HG02588 (cell line): ENCODE data around the gene TCEAL2.
"Not testable (repeated sequence)": the region's sequence is repeated elsewhere in the genome, so short reads cannot be mapped to it uniquely, and the experiment has no call there.

Experiments used
- ATAC-seq: cut with Tn5 transposase; IDR thresholded peaks from one replicate; pipeline ENCODE4 v1.9.1; 2021; ENCODE audit warnings: mild to moderate bottlenecking, moderate library complexity; ENCODE audit not compliant: unreplicated experiment

The TCEAL2 gene

DNA sequence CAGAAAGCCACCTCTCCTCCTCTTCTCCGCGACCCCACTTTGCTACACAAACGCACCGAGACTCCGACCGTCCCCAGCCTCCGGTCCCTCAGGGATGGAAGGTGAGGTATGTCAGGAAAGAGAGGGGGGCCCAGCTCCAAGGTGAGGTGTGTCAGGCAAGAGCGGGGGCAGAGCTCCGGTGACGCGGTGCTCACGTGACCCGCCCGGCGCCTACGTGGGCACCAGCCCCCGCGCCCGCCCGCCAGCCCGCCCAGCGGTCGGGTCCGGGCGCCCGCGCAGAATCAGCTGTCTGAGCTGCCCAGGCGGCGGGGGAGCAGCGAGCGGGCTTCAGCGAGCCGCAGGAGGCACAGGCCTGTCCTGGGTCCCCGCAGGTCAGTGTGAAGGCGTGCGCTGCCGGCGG, at the start of gene TCEAL2:
TSS of gene TCEAL2 (plus strand) at position 244 of the 400 bp plus-strand sequence. CDS start 1,152 bp downstream, outside the sequence.
- not testable (repeated sequence) for ATAC-seq

DNA sequence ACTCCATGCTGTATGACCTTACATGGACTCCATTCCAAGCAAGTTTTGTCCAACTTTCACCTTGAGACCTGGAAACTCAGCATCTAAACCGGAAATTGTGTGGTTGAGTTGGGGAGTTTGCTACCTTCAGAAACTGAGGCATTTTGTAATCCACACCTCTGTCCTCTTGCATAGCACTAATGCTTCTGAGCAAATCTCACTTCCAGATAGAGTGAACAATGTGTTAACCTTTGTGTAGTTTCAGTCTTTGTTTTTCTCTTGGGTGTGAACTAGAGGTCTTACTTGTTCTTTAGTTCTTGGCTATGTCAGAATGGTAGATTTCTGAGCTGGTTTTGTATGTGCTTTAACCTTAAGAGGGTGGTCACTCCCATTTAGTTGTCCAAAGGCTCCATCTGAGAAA, 48.1 kb upstream of the TCEAL2 start:
- ATAC-seq: no peak

- no peak for ATAC-seq
Measured at GRCh38 chrX:102085706-102086105, 39.8 kb upstream of the TCEAL2 start.

DNA sequence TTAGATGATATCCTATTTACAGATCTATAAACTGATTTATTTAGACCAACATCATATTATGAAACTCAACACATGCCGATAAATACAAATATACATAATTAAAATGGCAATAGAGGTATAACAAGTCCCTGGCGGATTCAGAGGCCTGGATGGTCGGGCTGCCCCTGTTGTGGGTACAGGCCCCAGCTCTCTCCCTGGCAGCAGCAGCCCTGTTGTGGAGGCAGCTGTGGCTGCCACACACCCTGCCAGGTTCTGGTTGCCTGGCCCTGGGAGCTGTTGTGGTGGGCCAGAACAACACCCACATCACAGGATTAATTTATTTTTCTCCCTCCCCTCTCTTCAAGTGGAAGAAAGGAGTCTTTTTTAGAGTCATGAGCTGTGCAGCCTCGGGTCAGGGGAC, 12.1 kb upstream of the TCEAL2 start:
- no peak for ATAC-seq

DNA sequence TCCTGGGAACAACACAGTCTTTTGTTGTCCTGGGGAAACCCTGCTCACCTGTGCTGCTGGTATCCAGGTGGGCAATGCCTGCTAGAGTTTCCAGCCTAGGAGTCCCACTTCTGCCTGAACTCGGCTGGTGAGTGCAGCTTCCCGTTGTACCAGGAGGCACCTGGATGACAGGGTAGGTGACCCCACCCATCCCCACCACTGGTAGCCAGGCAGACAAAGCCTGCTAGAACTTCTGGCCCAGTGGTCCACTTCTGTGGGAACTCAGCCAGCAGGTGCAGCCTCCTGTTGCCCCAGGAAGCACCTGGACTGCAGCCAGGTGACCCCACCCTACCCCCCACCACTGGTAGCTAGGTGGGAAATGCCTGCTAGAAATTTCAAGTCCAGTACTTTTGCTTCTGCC, 9.7 kb upstream of the TCEAL2 start:
- ATAC-seq: no peak

DNA sequence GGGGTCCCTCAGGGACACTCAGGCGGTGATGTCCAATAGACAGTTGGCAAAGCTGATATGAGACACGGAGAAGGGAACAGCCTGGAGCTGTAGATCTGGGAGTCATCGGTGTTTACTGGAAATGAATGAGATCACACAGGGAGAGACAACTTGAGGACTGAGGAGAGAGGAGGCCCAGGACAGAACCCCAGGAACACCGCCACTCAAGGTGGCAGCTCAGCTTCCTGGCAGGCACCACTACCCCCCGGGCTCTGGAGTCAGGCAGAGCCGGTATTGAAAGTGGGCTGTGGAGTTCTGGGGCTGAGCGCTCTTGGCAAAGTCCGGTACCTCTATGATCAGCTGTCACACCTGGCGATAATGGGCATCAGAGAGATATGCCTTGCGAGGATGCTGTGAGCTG, 465 bp upstream of the TCEAL2 start:
- not testable (repeated sequence) for ATAC-seq

DNA sequence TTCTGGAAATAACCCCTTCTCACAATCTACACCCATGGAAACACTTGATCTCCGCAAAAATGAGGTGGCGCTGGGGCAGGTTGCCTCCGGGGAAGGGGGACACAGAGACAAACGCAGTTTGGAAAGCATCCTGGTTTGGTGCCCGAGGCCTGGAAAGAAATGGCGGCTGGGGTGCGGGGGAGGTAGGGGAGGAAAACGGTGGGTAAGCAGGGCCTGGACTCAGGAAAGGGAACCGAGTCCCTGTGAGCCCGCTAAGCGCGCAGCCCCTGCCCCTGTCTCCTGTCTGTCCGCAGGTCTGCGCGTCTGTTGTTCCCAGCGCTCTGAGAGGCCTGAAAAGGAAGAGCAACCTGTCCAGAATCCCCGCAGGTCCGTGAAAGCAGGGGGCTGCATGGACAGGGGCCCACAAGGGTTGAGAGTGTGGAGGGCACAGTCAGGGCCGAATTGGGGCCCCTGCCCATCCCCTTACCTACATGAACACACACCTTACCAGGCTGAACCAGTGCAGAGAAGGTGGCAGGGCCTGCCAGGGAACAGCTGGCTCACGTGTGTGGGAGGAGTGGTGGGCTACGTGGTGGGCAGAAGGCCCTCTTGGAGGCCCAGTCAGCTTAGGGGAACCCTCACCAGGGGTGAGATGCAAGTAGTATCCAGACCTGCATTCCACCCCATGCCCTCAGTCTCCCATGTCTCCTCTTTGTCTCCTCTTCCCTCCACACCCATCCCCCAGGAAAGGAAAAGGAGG, 770 bp downstream of the TCEAL2 start:
- not testable (repeated sequence) for ATAC-seq

GRCh38 chrX:102126863-102127262, 1.4 kb downstream of the TCEAL2 start:
- no peak for ATAC-seq

DNA sequence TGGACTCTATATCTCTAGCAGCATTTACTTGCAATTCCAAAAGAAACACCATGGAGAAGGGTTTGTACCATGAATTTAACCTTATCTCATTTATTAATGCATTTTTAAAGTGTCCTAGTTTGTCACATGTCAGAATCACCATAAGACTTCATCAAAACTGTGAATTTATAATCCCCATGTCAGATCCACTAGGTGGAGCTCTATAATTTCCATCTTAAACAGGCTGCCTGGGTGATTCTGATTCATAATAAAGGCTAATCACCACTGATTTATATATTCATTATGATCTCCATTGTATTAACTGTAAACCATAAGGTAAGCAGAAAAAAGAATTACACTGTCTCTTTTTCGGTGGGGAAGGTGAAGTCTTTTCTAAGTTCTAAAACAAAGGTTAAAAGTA, 4.0 kb downstream of the TCEAL2 start:
- no peak for ATAC-seq

- ATAC-seq: no peak
Measured at GRCh38 chrX:102138064-102138463, 12.6 kb downstream of the TCEAL2 start.

GRCh38 chrX:102140876-102141275, 15.4 kb downstream of the TCEAL2 start:
- not testable (repeated sequence) for ATAC-seq

DNA sequence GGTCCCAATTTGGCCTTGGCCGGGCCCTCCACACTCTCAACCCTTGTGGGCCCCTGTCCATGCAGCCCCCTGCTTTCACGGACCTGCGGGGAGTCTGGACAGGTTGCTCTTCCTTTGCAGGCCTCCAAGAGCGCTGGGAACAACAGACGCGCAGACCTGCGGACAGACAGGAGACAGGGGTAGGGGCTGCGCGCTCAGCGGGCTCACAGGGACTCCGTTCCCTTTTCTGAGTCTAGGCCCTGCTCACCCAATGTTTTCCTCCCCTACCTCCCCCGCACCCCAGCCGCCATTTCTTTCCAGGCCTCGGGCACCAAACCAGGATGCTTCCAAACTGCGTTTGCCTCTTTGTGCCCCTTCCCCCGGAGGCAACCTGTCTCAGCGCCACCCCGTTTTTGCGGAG, 16.2 kb downstream of the TCEAL2 start:
- not testable (repeated sequence) for ATAC-seq

DNA sequence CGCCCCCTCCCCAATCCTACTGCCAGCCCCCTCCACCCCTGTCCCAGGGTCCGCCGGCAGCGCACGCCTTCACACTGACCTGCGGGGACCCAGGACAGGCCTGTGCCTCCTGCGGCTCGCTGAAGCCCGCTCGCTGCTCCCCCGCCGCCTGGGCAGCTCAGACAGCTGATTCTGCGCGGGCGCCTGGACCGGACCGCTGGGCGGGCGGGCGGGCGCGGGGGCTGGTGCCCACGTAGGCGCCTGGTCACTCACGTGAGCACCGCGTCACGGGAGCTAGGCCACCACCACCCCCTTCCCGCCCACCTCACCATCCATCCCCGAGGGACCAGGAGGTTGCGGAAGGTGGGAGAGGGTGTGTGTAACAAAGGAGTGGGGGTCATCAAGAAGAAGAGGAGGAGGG, 16.8 kb downstream of the TCEAL2 start, which contains the start of gene TCEAL6:
TSS of gene TCEAL6 (minus strand) at position 208 of the 400 bp plus-strand sequence.
- not testable (repeated sequence) for ATAC-seq

DNA sequence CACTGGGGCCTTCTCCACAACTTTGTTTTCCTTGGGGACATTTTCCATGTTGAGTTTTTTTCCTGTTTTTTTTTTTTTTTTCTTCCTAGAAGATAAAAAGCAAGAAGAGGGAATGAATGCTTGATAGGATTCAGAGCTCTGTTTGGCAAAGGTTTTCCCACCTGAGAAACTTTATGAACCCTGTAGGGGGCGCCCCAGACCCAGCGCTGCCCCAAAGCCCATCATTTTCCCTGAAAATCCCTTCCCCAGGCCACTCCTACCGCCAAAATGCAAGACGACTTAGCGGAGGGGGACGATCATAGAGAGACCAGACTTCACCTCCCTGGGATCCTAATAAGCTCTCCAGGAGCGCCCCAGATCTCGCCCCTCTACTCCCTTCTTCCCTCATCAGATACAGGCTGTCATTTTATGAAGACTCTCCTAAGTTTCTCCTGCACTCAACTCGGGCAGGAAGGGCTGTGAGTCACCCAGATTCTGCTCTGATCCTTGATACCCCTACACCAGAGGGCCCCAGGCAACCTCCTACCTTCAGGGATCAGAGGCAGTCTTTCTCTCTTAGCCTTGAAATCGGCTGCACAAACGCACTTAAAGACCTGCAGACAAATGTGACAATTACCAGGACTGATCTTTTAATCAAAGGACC, 28.9 kb downstream of the TCEAL2 start:
- ATAC-seq: no peak

DNA sequence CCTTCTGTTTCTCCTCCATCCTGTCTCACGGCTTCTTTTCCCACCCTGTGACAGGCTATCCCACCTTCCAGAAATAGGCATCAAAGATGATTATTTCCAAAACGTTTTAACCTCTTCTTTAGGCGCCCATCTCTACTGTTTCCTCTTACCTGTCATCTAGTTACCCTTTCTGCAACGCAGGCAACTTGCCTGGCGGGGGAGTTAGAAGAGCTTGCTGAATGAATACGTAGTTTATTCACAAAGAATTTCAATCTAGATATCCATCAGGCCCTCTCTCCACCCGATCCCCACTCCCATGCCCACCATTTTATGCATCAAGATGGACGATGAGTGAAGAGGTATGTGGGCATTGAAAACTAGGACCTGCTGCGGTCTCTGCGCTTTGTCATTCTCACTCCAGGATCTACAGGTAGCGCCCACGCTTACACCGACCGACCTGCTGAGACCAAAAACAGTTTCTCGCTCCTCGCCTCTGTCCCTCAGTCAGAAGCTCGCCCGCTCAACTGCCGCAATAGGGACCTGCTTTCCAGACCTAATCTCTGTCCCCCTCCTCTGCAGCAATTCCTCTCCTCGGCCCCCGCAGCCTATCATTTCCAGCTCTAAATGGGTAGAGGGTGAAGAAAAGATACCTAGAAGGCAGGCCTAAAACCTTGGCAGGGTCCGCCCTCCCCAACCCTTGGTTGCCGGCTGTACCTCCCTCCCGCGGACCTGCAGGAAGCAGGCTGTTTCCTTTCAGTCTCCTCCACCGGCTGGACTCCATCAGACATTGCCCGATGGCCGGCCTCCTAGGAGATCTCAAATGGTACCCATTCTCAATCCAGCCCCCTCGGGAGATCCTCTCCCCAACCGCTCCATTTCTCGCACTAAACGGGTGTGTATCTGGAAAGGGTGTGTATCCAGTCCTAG, 29.7 kb downstream of the TCEAL2 start:
- peak; percentile 36 for ATAC-seq

DNA sequence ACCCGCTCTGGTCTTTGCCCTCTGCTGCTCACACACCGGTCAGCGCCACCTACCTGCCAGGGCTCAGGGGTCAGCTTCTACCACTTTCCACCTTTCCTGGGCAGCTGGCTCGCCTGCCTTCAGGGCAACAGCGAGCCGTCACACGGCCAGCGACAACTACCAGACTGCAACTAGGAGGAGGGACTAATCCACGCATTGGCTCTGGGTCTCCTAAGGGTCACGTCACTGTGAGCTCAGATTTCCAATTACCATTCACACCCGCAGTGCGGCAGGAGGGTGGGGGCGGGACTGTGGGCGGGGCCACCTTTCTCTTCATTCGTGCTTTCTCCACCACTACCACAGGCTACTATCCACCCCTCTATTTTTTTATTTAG, 30.3 kb downstream of the TCEAL2 start, which contains the start of gene BEX5:
TSS of gene BEX5 (minus strand) at position 172 of the 374 bp plus-strand sequence. CDS start 1,712 bp downstream, outside the sequence.
- ATAC-seq: peak; percentile 98
